Liver (tissue), 3 donors: Measurements from ENCODE around the gene RER1.

Experiments
- CTCF ChIP-seq: fragments of 150-350 bp; IDR thresholded peaks from 2 replicates; pipeline ENCODE4 v1.5.1; 2017; ENCODE audit warnings: improper control_type of control experiment, low read depth, low read length; ENCODE audit not compliant: missing input control
- FOXA1 ChIP-seq: IDR thresholded peaks from 2 replicates; pipeline ENCODE4 v1.6.1; 2016; ENCODE audit warnings: antibody characterized with exemption
- GABPA ChIP-seq, 2 donors: IDR thresholded peaks in 1 of 2; conservative IDR thresholded peaks in 1 of 2; 2 replicates each; pipeline ENCODE4 v1.6.1; 2016; ENCODE audit warnings: antibody characterized with exemption in 2 of 2, mild to moderate bottlenecking in 1 of 2, moderate library complexity in 1 of 2
- MAX ChIP-seq: IDR thresholded peaks from 2 replicates; pipeline ENCODE4 v1.6.1; 2016; ENCODE audit warnings: antibody characterized with exemption
- RAD21 ChIP-seq, 2 donors: IDR thresholded peaks; 2 replicates each; pipeline ENCODE4 v1.6.1; 2016; ENCODE audit warnings: antibody characterized with exemption in 2 of 2, mild to moderate bottlenecking in 2 of 2
- TAF1 ChIP-seq: conservative IDR thresholded peaks from 2 replicates; pipeline ENCODE4 v1.6.1; 2016; ENCODE audit warnings: antibody characterized with exemption, mild to moderate bottlenecking
- ZBTB33 ChIP-seq: IDR thresholded peaks from 2 replicates; pipeline ENCODE4 v1.6.1; 2016; ENCODE audit warnings: antibody characterized with exemption
- donor health status: healthy.
- donor health status: healthy.

- no peak for TF ChIP-seq TAF1
- no peak for TF ChIP-seq CTCF
- no peak for TF ChIP-seq GABPA (IDR thresholded peaks at IDR 0.05 in 1 of 2, conservative IDR thresholded peaks at IDR 0.05 in 1 of 2)
- no peak for TF ChIP-seq ZBTB33
- TF ChIP-seq RAD21 (IDR thresholded peaks at IDR 0.05) = no peak
- TF ChIP-seq MAX = no peak
- no peak for TF ChIP-seq FOXA1
These were observed 38.9 kb downstream of the RER1 start for GRCh38 chr1:2430592-2430973.
